H9 (cell line): ENCODE results near the gene ZNF860. TPM values are rescaled to one million over a fixed set of nuclear protein-coding genes. Genes with fewer than 3 reads are reported as not detected.

Experiments
- DNase-seq: peaks from one replicate; pipeline ENCODE4 v3.0.0-alpha.2; 2017
- H2AFZ ChIP-seq: one replicate; pipeline ENCODE4 v1.6.1; 2013; ENCODE audit warnings: mild to moderate bottlenecking, low read length, control low read depth, moderate library complexity
- H2AK5ac ChIP-seq: 2 replicates; pipeline ENCODE4 v1.6.1; 2013; ENCODE audit warnings: low read length, control low read depth, mixed read lengths; ENCODE audit not compliant: insufficient read length
- H2BK120ac ChIP-seq: one replicate; pipeline ENCODE4 v1.6.1; 2013; ENCODE audit warnings: low read depth, mild to moderate bottlenecking, low read length, control low read depth, inconsistent platforms; ENCODE audit not compliant: poor library complexity, severe bottlenecking
- H2BK12ac ChIP-seq: 2 replicates; pipeline ENCODE4 v1.6.1; 2013; ENCODE audit warnings: low read length, control low read depth, mixed read lengths, low read depth; ENCODE audit not compliant: insufficient read length
- H2BK15ac ChIP-seq: 2 replicates; pipeline ENCODE4 v1.6.1; 2013; ENCODE audit warnings: low read depth, low read length, control low read depth
- H2BK20ac ChIP-seq: one replicate; pipeline ENCODE4 v1.6.1; 2013; ENCODE audit warnings: low read depth, mild to moderate bottlenecking, low read length, control low read depth, inconsistent platforms; ENCODE audit not compliant: poor library complexity, severe bottlenecking
- H2BK5ac ChIP-seq: 2 replicates; pipeline ENCODE4 v1.6.1; 2013; ENCODE audit warnings: low read length, control low read depth, mixed read lengths; ENCODE audit not compliant: insufficient read length
- H3K14ac ChIP-seq: 2 replicates; pipeline ENCODE4 v1.6.1; 2013; ENCODE audit warnings: low read length, control low read depth; ENCODE audit not compliant: insufficient read depth
- H3K18ac ChIP-seq: 2 replicates; pipeline ENCODE4 v1.6.1; 2013; ENCODE audit warnings: low read depth, mild to moderate bottlenecking, mixed read lengths, low read length, control low read depth; ENCODE audit not compliant: insufficient read length
- H3K23ac ChIP-seq: 2 replicates; pipeline ENCODE4 v1.6.1; 2013; ENCODE audit warnings: low read length, control low read depth, mixed read lengths, low read depth; ENCODE audit not compliant: insufficient read length
- H3K23me2 ChIP-seq: 2 replicates; pipeline ENCODE4 v1.6.1; 2013; ENCODE audit warnings: low read depth, mild to moderate bottlenecking, mixed read lengths, low read length, control low read depth; ENCODE audit not compliant: insufficient read length, poor library complexity, severe bottlenecking
- H3K27ac ChIP-seq: 2 replicates; pipeline ENCODE4 v1.5.1; 2013; ENCODE audit warnings: low read length, control low read depth, mixed read lengths, low read depth; ENCODE audit not compliant: insufficient read length
- H3K27me3 ChIP-seq: 2 replicates; pipeline ENCODE4 v1.6.1; 2013; ENCODE audit warnings: low read length, control low read depth, inconsistent platforms; ENCODE audit not compliant: insufficient read depth
- H3K4ac ChIP-seq: 2 replicates; pipeline ENCODE4 v1.6.1; 2013; ENCODE audit warnings: low read depth, mild to moderate bottlenecking, control low read depth, inconsistent platforms, low read length, moderate library complexity
- H3K4me1 ChIP-seq: 2 replicates; pipeline ENCODE4 v1.6.1; 2013; ENCODE audit warnings: low read length, control low read depth, inconsistent platforms; ENCODE audit not compliant: insufficient read depth
- H3K4me2 ChIP-seq: 2 replicates; pipeline ENCODE4 v1.6.1; 2013; ENCODE audit warnings: low read length, control low read depth, mixed read lengths; ENCODE audit not compliant: insufficient read length, insufficient read depth
- H3K56ac ChIP-seq: 2 replicates; pipeline ENCODE4 v1.6.1; 2013; ENCODE audit warnings: low read depth, mild to moderate bottlenecking, mixed read lengths, low read length, control low read depth; ENCODE audit not compliant: insufficient read length
- H3K79me1 ChIP-seq: 2 replicates; pipeline ENCODE4 v1.6.1; 2013; ENCODE audit warnings: low read depth, mild to moderate bottlenecking, moderate library complexity, low read length, control low read depth, inconsistent platforms; ENCODE audit not compliant: insufficient read depth, poor library complexity, severe bottlenecking
- H3K79me2 ChIP-seq: 2 replicates; pipeline ENCODE4 v1.6.1; 2013; ENCODE audit warnings: low read length, control low read depth, inconsistent platforms; ENCODE audit not compliant: insufficient read depth
- H3K9ac ChIP-seq: 2 replicates; pipeline ENCODE4 v1.6.1; 2013; ENCODE audit warnings: low read length, control low read depth, mixed read lengths; ENCODE audit not compliant: insufficient read length; ENCODE audit errors: extremely low read depth
- H3K9me3 ChIP-seq: one replicate; pipeline ENCODE4 v1.6.1; 2013; ENCODE audit warnings: low read depth, low read length, inconsistent platforms; ENCODE audit not compliant: control insufficient read depth
- H3T11ph ChIP-seq: one replicate; pipeline ENCODE4 v1.6.1; 2013; ENCODE audit warnings: mild to moderate bottlenecking, low read length, control low read depth, inconsistent platforms
- H4K20me1 ChIP-seq: one replicate; pipeline ENCODE4 v1.6.1; 2013; ENCODE audit not compliant: control insufficient read depth, insufficient read length, insufficient read depth
- H4K5ac ChIP-seq: 2 replicates; pipeline ENCODE4 v1.6.1; 2013; ENCODE audit warnings: low read depth, mild to moderate bottlenecking, mixed read lengths, low read length, control low read depth; ENCODE audit not compliant: insufficient read length
- H4K8ac ChIP-seq: replicated peaks from 2 replicates; pipeline ENCODE4 v1.6.1; 2013; ENCODE audit warnings: low read length, control low read depth, mixed read lengths, low read depth; ENCODE audit not compliant: insufficient read length
- H4K91ac ChIP-seq: 2 replicates; pipeline ENCODE4 v1.6.1; 2013; ENCODE audit warnings: low read depth, mild to moderate bottlenecking, moderate library complexity, mixed read lengths, low read length, control low read depth; ENCODE audit not compliant: insufficient read length
- H3K27ac Mint-ChIP-seq, 3 experiments: 2 replicates in 2 of 3; 3 replicates in 1 of 3; pipeline ENCODE4 v1.8.0; 2020 to 2021; ENCODE audit warnings: mixed read lengths in 3 of 3, mild to moderate bottlenecking in 1 of 3, moderate library complexity in 1 of 3
- H3K27me3 Mint-ChIP-seq: 2 replicates; pipeline ENCODE4 v1.8.0; 2021; ENCODE audit warnings: low read depth, mild to moderate bottlenecking, moderate library complexity, mixed read lengths
- H3K36me3 Mint-ChIP-seq, 3 experiments: 2 replicates in 2 of 3; 3 replicates in 1 of 3; pipeline ENCODE4 v1.8.0; 2020 to 2021; ENCODE audit warnings: low read depth in 3 of 3, mixed read lengths in 3 of 3; ENCODE audit not compliant: insufficient read depth in 1 of 3
- H3K4me1 Mint-ChIP-seq, 2 experiments: 2 replicates each; pipeline ENCODE4 v1.8.0; 2020; ENCODE audit warnings: mixed read lengths in 2 of 2
- H3K4me3 Mint-ChIP-seq, 2 experiments: 2 replicates in 1 of 2; 3 replicates in 1 of 2; pipeline ENCODE4 v1.8.0; 2020 to 2021; ENCODE audit warnings: mild to moderate bottlenecking in 2 of 2, mixed read lengths in 2 of 2, moderate library complexity in 1 of 2
- H3K9me3 Mint-ChIP-seq, 2 experiments: 2 replicates in 1 of 2; 3 replicates in 1 of 2; pipeline ENCODE4 v1.8.0; 2020; ENCODE audit warnings: mild to moderate bottlenecking in 2 of 2, mixed read lengths in 2 of 2, moderate library complexity in 1 of 2
- WGBS: extraction: QIAGEN DNeasy Blood & Tissue Kit; methylation state at CpG from one replicate; pipeline ENCODE4 v1.1.7; 2013; ENCODE audit warnings: missing lambda C conversion rate, low lambda C conversion rate, mixed read lengths; ENCODE audit not compliant: insufficient read length; ENCODE audit errors: extremely low coverage; 5-methylcytosine and 5-hydroxymethylcytosine counted together
- total RNA-seq: library from RNA; stranded (reverse); gene quantifications from 2 replicates; pipeline ENCODE4 v1.2.1, GENCODE V29; 2021
- TF ChIP-seq, protein P1 (sequence below): fragments of 200-600 bp; sonication (generic); conservative IDR thresholded peaks from 3 replicates; pipeline ENCODE4 v1.8.0; 2021; ENCODE audit warnings: antibody characterized with exemption, mild to moderate bottlenecking

The ZNF860 gene
- total RNA-seq, 1 experiment from 2014 or later, result 2.6 TPM

DNA sequence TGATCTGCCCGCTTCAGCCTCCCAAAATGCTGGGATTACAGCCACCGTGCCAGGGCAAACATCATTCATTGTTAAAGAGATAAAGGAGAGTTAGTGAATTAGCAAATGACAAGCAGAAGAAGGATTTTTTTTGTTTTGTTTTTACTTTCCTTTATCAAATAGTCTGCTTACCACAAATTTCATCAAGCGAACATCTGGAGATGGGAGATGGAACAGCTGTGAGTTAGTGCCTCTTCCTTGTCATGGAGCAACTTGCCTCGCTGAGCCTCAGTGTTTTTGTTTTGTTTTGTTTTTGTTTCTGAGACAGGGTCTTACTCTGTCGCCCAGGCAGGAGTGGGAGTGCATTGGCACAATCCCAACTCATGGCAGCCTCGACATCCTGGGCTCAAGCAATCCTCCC, 15.9 kb downstream of the ZNF860 start:
- Mint-ChIP-seq H3K27me3 (no peaks in the 10 kb centered on the region; the same call in 1 of the 2 replicates), H3K27ac (no peak overlapping the region; a peak in 1 of 7 replicates), H3K4me3 (no peak overlapping the region), H3K36me3 (peaks cover 10 to 34% (median 12%) of the 10 kb centered on the region in 3 experiments), H3K4me1 (peaks cover under 1 to 1% of the 10 kb centered on the region in 2 experiments; a peak in 3 of 4 replicates), H3K9me3 (peaks cover 27% of the 10 kb centered on the region in 2 experiments; a peak in 4 of 5 replicates)
- Histone ChIP-seq H4K91ac (no peak overlapping the region), H3K4ac (no peak overlapping the region), H2AK5ac (no peak overlapping the region), H3K23me2 (no peaks in the 10 kb centered on the region), H3K56ac (no peak overlapping the region), H4K5ac (no peak overlapping the region), H2BK120ac (no peak overlapping the region), H3K79me2 (no peaks in the 10 kb centered on the region), H3K14ac (no peak overlapping the region), H3K4me1 (no peaks in the 10 kb centered on the region), H3K79me1 (no peaks in the 10 kb centered on the region), H3K18ac (no peak overlapping the region), H2AFZ (no peak overlapping the region), H2BK20ac (no peak overlapping the region), H3K9ac (no peak overlapping the region), H2BK5ac (no peak overlapping the region), H3T11ph (no peak overlapping the region), H2BK15ac (no peak overlapping the region), H4K8ac (no peak overlapping the region), H3K4me2 (no peak overlapping the region), H3K23ac (no peak overlapping the region), H3K27me3 (no peaks in the 10 kb centered on the region), H3K27ac (no peak overlapping the region), H3K9me3 (no peaks in the 10 kb centered on the region), H2BK12ac (no peak overlapping the region), H4K20me1 (no peaks in the 10 kb centered on the region)
- DNase-seq, result no peak
- TF ChIP-seq, protein P1, sequence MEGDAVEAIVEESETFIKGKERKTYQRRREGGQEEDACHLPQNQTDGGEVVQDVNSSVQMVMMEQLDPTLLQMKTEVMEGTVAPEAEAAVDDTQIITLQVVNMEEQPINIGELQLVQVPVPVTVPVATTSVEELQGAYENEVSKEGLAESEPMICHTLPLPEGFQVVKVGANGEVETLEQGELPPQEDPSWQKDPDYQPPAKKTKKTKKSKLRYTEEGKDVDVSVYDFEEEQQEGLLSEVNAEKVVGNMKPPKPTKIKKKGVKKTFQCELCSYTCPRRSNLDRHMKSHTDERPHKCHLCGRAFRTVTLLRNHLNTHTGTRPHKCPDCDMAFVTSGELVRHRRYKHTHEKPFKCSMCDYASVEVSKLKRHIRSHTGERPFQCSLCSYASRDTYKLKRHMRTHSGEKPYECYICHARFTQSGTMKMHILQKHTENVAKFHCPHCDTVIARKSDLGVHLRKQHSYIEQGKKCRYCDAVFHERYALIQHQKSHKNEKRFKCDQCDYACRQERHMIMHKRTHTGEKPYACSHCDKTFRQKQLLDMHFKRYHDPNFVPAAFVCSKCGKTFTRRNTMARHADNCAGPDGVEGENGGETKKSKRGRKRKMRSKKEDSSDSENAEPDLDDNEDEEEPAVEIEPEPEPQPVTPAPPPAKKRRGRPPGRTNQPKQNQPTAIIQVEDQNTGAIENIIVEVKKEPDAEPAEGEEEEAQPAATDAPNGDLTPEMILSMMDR, result no peak
- no CpG with 5 or more reads among the region's 6 CpGs for WGBS
